Neural cell (in vitro differentiated cells): ENCODE results near the gene ZFP3. TPM values are rescaled to one million over a fixed set of nuclear protein-coding genes. Genes with fewer than 3 reads are reported as not detected.

Source experiments
- H2AFZ ChIP-seq: fragments of 200-600, 300-800 bp; sonication (generic), shearing (Covaris generic); 2 replicates; pipeline ENCODE4 v1.6.0; 2014; ENCODE audit warnings: low read depth, mild to moderate bottlenecking, antibody characterized with exemption, low read length, moderate library complexity
- H3F3A ChIP-seq: fragments of 200-600 bp; shearing (Covaris generic); 2 replicates; pipeline ENCODE4 v1.6.1; 2016; ENCODE audit warnings: mild to moderate bottlenecking, moderate library complexity, mixed read lengths, antibody characterized with exemption, low read length; ENCODE audit not compliant: insufficient read depth, poor library complexity, severe bottlenecking
- H3K27ac ChIP-seq: fragments of 200-600, 300-800 bp; sonication (generic), shearing (Covaris generic); 2 replicates; pipeline ENCODE4 v1.5.1; 2014; ENCODE audit warnings: mild to moderate bottlenecking, low read length, moderate library complexity
- H3K27me3 ChIP-seq: fragments of 300-800, 200-600 bp; sonication (generic), shearing (Covaris generic); 2 replicates; pipeline ENCODE4 v1.6.0; 2014; ENCODE audit warnings: mild to moderate bottlenecking, low read depth, low read length, moderate library complexity; ENCODE audit not compliant: insufficient read depth
- H3K36me3 ChIP-seq: fragments of 300-800, 200-600 bp; sonication (generic), shearing (Covaris generic); 2 replicates; pipeline ENCODE4 v1.5.1; 2014; ENCODE audit warnings: mild to moderate bottlenecking, antibody characterized with exemption, low read length, moderate library complexity; ENCODE audit not compliant: insufficient read depth
- H3K4me2 ChIP-seq: fragments of 300-800, 200-600 bp; sonication (generic), shearing (Covaris generic); 2 replicates; pipeline ENCODE4 v1.6.0; 2014; ENCODE audit warnings: mild to moderate bottlenecking, low read length
- H3K4me3 ChIP-seq: fragments of 300-800, 200-600 bp; sonication (generic), shearing (Covaris generic); 2 replicates; pipeline ENCODE4 v1.5.1; 2014; ENCODE audit warnings: mild to moderate bottlenecking, low read length, moderate library complexity
- H3K79me2 ChIP-seq: fragments of 200-600 bp; shearing (Covaris generic); replicated peaks from 2 replicates; pipeline ENCODE4 v1.6.0; 2014; ENCODE audit warnings: mild to moderate bottlenecking, low read length, moderate library complexity; ENCODE audit not compliant: insufficient read depth
- H3K9ac ChIP-seq: fragments of 300-800, 200-600 bp; sonication (generic), shearing (Covaris generic); 2 replicates; pipeline ENCODE4 v1.6.1; 2016; ENCODE audit warnings: mild to moderate bottlenecking, low read length, mixed read lengths
- H3K9me2 ChIP-seq: fragments of 200-600 bp; shearing (Covaris generic); 2 replicates; pipeline ENCODE4 v1.6.1; 2016; ENCODE audit warnings: mild to moderate bottlenecking, low read length, mixed read lengths; ENCODE audit not compliant: insufficient read depth
- H3K9me3 ChIP-seq: fragments of 200-600, 300-800 bp; sonication (generic), shearing (Covaris generic); 2 replicates; pipeline ENCODE4 v1.6.1; 2016; ENCODE audit warnings: mild to moderate bottlenecking, mixed run types, low read length, moderate library complexity, mixed read lengths
- H4K20me1 ChIP-seq: fragments of 200-600 bp; shearing (Covaris generic); 2 replicates; pipeline ENCODE4 v1.6.1; 2016; ENCODE audit warnings: mild to moderate bottlenecking, mixed run types; ENCODE audit not compliant: insufficient read depth
- CTCF ChIP-seq: fragments of 450-650 bp; IDR thresholded peaks from 2 replicates; pipeline ENCODE4 v1.5.1; 2014; ENCODE audit warnings: antibody characterized with exemption, mild to moderate bottlenecking, moderate library complexity; ENCODE audit not compliant: poor library complexity, severe bottlenecking
- EP300 ChIP-seq: fragments of 450-650 bp; conservative IDR thresholded peaks from 2 replicates; pipeline ENCODE4 v1.6.1; 2014; ENCODE audit warnings: antibody characterized with exemption, mild to moderate bottlenecking, moderate library complexity; ENCODE audit not compliant: poor library complexity, severe bottlenecking
- EZH2 ChIP-seq: fragments of 200-600, 300-800 bp; shearing (Covaris generic), sonication (generic); IDR thresholded peaks from 2 replicates; pipeline ENCODE4 v1.6.1; 2014; ENCODE audit warnings: antibody characterized with exemption, low read length, borderline replicate concordance, mild to moderate bottlenecking; ENCODE audit not compliant: insufficient read depth, poor library complexity, severe bottlenecking
- MXI1 ChIP-seq: fragments of 450-650 bp; conservative IDR thresholded peaks from 2 replicates; pipeline ENCODE4 v1.6.1; 2014; ENCODE audit warnings: antibody characterized with exemption, mild to moderate bottlenecking; ENCODE audit not compliant: poor library complexity, severe bottlenecking
- POLR2AphosphoS5 ChIP-seq: IDR thresholded peaks from 2 replicates; pipeline ENCODE4 v1.6.1; 2012
- RAD21 ChIP-seq: fragments of 450-650 bp; conservative IDR thresholded peaks from 2 replicates; pipeline ENCODE4 v1.6.1; 2014; ENCODE audit warnings: antibody characterized with exemption, mild to moderate bottlenecking, moderate library complexity
- REST ChIP-seq: IDR thresholded peaks from 2 replicates; pipeline ENCODE4 v1.6.1; 2012; ENCODE audit warnings: borderline replicate concordance
- SMC3 ChIP-seq: fragments of 450-650 bp; conservative IDR thresholded peaks from 2 replicates; pipeline ENCODE4 v1.6.1; 2014; ENCODE audit warnings: antibody characterized with exemption, mild to moderate bottlenecking, moderate library complexity; ENCODE audit not compliant: poor library complexity
- TAF1 ChIP-seq: IDR thresholded peaks from 2 replicates; pipeline ENCODE4 v1.6.1; 2012; ENCODE audit warnings: low read depth
- polyA plus RNA-seq: library from polyadenylated mRNA; depleted of rRNA; stranded (reverse); fragments of >200 nt; gene quantifications from 2 replicates; pipeline ENCODE4 v1.2.3, GENCODE V29; 2014

The ZFP3 gene
- polyA plus RNA-seq, 1 donor from 2014 or later: 0.05 TPM

GRCh38 chr17:5044630-5045029 is 33.6 kb upstream of the ZFP3 start:
- H3K4me2 ChIP-seq: no peak overlapping the region
- TF ChIP-seq EP300: no peak
- no peak for TF ChIP-seq RAD21
- no peak for TF ChIP-seq CTCF
- TF ChIP-seq TAF1: no peak
- no peak for TF ChIP-seq POLR2AphosphoS5
- no peak for TF ChIP-seq REST
- no peak for TF ChIP-seq EZH2
- no peak for TF ChIP-seq SMC3
- TF ChIP-seq MXI1: no peak
- H3K79me2 ChIP-seq: no peaks in the 10 kb centered on the region
- no peaks in the 10 kb centered on the region for H3K27me3 ChIP-seq
- no peak overlapping the region for H3K4me3 ChIP-seq
- H3K9me3 ChIP-seq: no peaks in the 10 kb centered on the region
- H4K20me1 ChIP-seq: no peaks in the 10 kb centered on the region
- no peak overlapping the region for H3K9ac ChIP-seq
- no peaks in the 10 kb centered on the region for H3F3A ChIP-seq
- H3K36me3 ChIP-seq: no peaks in the 10 kb centered on the region
- no peaks in the 10 kb centered on the region for H3K9me2 ChIP-seq
- no peak overlapping the region for H3K27ac ChIP-seq
- no peak overlapping the region for H2AFZ ChIP-seq

- TF ChIP-seq MXI1: no peak
- no peak for TF ChIP-seq CTCF
- TF ChIP-seq TAF1: no peak
- TF ChIP-seq POLR2AphosphoS5: no peak
- TF ChIP-seq EZH2: no peak
- no peak for TF ChIP-seq REST
- no peak for TF ChIP-seq EP300
- no peak for TF ChIP-seq RAD21
- no peak for TF ChIP-seq SMC3
- H3K4me2 ChIP-seq: no peak overlapping the region
- H3K27me3 ChIP-seq: no peaks in the 10 kb centered on the region
- no peak overlapping the region for H3K27ac ChIP-seq
- H3K9me2 ChIP-seq: no peaks in the 10 kb centered on the region
- no peaks in the 10 kb centered on the region for H3K9me3 ChIP-seq
- H4K20me1 ChIP-seq: no peaks in the 10 kb centered on the region
- H3F3A ChIP-seq: no peaks in the 10 kb centered on the region
- H3K36me3 ChIP-seq: no peaks in the 10 kb centered on the region
- H3K9ac ChIP-seq: no peak overlapping the region
- H3K79me2 ChIP-seq: no peaks in the 10 kb centered on the region
- no peak overlapping the region for H2AFZ ChIP-seq
- no peak overlapping the region for H3K4me3 ChIP-seq
Observed at GRCh38 chr17:5045496-5045895, 32.8 kb upstream of the ZFP3 start.
